Panc1 (cell line): ENCODE results near the gene C3orf22. TPM values are rescaled to one million over a fixed set of nuclear protein-coding genes. Genes with fewer than 3 reads are reported as not detected.

Experiments
- ATAC-seq: fragments of 200-7000 bp; cut with Tn5 transposase; 2 replicates; pipeline ENCODE4 v1.9.1; 2020; ENCODE audit warnings: mild to moderate bottlenecking, moderate library complexity
- BruUV-seq: library from RNA; stranded (reverse); fragments of 400-500 nt; replicated peaks from 2 replicates; lab custom pipeline; 2021; lab: Mats Ljungman, UMichigan
- CTCF ChIA-PET: fragments of 300-600 bp; sonication (Branson Sonifier 250); formaldehyde crosslinking; loops from one replicate; lab custom pipeline; 2022; ENCODE audit warnings: antibody characterized with exemption; lab: Charles Lee
- POLR2A ChIA-PET: fragments of 300-600 bp; sonication (Branson Sonifier 250); formaldehyde crosslinking; loops from one replicate; lab custom pipeline; 2022; ENCODE audit warnings: antibody characterized with exemption; lab: Charles Lee
- DNase-seq: peaks from one replicate; pipeline ENCODE4 v3.0.0-alpha.2; 2010; ENCODE audit warnings: low read depth, low spot score
- H3K27ac ChIP-seq: 2 replicates; pipeline ENCODE4 v1.5.1; 2011; ENCODE audit warnings: mild to moderate bottlenecking, low read length, inconsistent platforms
- H3K27me3 ChIP-seq: fragments of 200-500 bp; sonication (Bioruptor generic); 2 replicates; pipeline ENCODE4 v1.6.0; 2014; ENCODE audit warnings: low read length, inconsistent platforms; ENCODE audit not compliant: control insufficient read depth, insufficient read depth
- H3K36me3 ChIP-seq: fragments of 200-500 bp; sonication (Bioruptor generic); 2 replicates; pipeline ENCODE4 v1.5.1; 2014; ENCODE audit warnings: inconsistent platforms, mild to moderate bottlenecking, low read length, moderate library complexity; ENCODE audit not compliant: control insufficient read depth, insufficient read depth
- H3K4me1 ChIP-seq: 2 replicates; pipeline ENCODE4 v1.5.1; 2011; ENCODE audit warnings: inconsistent platforms, mild to moderate bottlenecking, low read length, moderate library complexity; ENCODE audit not compliant: control insufficient read depth, insufficient read depth
- H3K4me3 ChIP-seq, 2 experiments: 2 replicates each; pipeline ENCODE4 v1.5.1; 2011 to 2012; ENCODE audit warnings: low read depth in 2 of 2, low read length in 2 of 2, mild to moderate bottlenecking in 2 of 2, inconsistent platforms in 1 of 2, moderate library complexity in 1 of 2
- H3K9me3 ChIP-seq: fragments of 200-500 bp; sonication (Bioruptor generic); 2 replicates; pipeline ENCODE4 v1.5.1; 2014; ENCODE audit warnings: low read depth, mild to moderate bottlenecking, inconsistent platforms, low read length, moderate library complexity; ENCODE audit not compliant: control insufficient read depth, insufficient read depth
- POLR2AphosphoS5 ChIP-seq: IDR thresholded peaks from 2 replicates; pipeline ENCODE4 v1.6.1; 2012; ENCODE audit warnings: mild to moderate bottlenecking, low read depth, low read length, moderate library complexity
- SIN3A ChIP-seq: IDR thresholded peaks from 2 replicates; pipeline ENCODE4 v1.6.1; 2012; ENCODE audit warnings: low read depth, mild to moderate bottlenecking, low read length, moderate library complexity, borderline replicate concordance; ENCODE audit not compliant: insufficient read depth
- TCF7L2 ChIP-seq: IDR thresholded peaks from 2 replicates; pipeline ENCODE4 v1.6.1; 2011; ENCODE audit warnings: mild to moderate bottlenecking, low read depth, low read length, inconsistent platforms
- in situ Hi-C: cut with HindIII; loops from 2 replicates; pipeline ENCODE4 v1.10.0; 2016; ENCODE audit warnings: low sequenced_read_pairs, low pct_unique_long_range_greater_than_20kb
- intact Hi-C: fragments of 100-400 bp; cut with micrococcal nuclease; formaldehyde crosslinking; loops from one replicate; pipeline ENCODE4 v1.10.0; 2022; ENCODE audit not compliant: unreplicated experiment
- total RNA-seq: library from RNA; stranded (reverse); gene quantifications from one replicate; pipeline ENCODE4 v1.2.1, GENCODE V29; 2021; ENCODE audit not compliant: unreplicated experiment
- TF ChIP-seq, protein P1 (sequence below): fragments of 450-650 bp; IDR thresholded peaks from 2 replicates; pipeline ENCODE4 v1.5.1; 2017; ENCODE audit warnings: mild to moderate bottlenecking
- TF ChIP-seq, protein P2 (sequence below), 2 experiments: IDR thresholded peaks; 2 replicates each; pipeline ENCODE4 v1.6.1; 2011 to 2012; ENCODE audit warnings: low read depth in 2 of 2, control low read depth in 1 of 2, low read length in 1 of 2, mild to moderate bottlenecking in 1 of 2, moderate library complexity in 1 of 2; ENCODE audit not compliant: insufficient read depth in 1 of 2

Gene C3orf22
- total RNA-seq, 1 experiment from 2014 or later: not detected

DNA sequence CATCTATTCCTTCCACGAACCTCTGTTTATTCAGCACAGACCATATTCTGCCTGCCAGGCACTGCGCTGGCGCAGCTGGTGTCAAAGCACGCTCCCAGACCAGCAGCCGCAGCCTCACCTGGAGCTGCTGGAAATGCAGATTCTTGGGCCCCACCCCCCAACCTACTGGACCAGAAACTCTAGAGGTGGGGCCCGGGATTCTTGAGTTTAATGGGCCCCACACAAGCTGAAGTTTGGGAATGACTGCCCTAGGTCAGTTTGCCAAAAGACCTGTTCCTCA, 27.7 kb downstream of the C3orf22 start:
- BruUV-seq: no TSS peak
- CTCF ChIA-PET: no interaction called here
- in situ Hi-C loops: no loop called here

DNA sequence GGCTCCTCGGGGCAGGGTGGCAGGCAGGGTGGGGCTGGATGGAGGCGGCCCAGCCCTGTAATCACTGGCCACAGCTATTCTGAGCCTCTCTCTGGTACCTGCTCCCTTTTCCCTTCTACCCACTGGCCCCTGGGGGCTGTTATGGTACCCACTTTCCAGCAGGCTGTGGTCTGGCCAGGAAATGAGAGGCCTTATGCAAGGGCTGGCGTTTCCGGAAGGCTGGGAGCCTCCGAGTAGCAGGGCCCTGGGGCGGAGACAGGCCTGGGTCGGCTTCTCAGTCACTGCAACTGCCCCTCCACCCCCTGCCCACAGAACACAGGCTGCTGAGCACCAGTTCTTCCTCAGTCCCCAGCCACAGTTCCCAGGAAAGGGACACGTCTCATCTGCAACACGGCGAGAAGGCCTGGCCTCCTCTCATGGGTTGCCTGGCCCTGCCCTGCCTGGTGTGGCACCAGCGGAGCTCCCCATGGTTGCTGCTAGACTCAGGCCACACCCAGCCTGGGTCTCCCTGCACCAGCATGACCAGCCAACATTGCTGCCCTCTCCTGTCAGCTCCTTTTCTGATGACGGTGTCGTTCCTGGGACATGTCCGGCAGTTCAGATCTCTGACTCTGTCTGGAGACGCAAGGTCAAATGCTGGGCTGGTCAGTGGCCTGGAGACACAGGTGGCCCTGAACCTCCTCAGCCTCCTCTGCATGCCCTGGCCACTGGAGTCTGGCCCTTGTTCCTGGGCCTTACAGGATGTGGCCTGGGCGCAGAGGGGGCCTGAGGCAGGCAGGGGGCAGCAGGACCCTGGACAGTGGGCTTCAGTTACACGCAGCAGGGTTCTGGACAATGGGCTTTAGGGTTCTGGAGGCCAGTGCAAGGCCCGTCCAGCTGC, 28.3 kb downstream of the C3orf22 start:
- ChIA-PET POLR2A (no interaction called here), CTCF (no interaction called here)
- ATAC-seq (no peak), DNase-seq (no peak)
- Histone ChIP-seq H3K4me3 (no peak overlapping the region), H3K36me3 (no peaks in the 10 kb centered on the region), H3K27me3 (peaks cover 30% of the 10 kb centered on the region), H3K27ac (no peak overlapping the region), H3K4me1 (no peaks in the 10 kb centered on the region), H3K9me3 (no peaks in the 10 kb centered on the region)
- BruUV-seq: no TSS peak
- intact Hi-C loops: no loop called here
- in situ Hi-C loops: no loop called here
- no peak for TF ChIP-seq SIN3A
- TF ChIP-seq, protein P1, sequence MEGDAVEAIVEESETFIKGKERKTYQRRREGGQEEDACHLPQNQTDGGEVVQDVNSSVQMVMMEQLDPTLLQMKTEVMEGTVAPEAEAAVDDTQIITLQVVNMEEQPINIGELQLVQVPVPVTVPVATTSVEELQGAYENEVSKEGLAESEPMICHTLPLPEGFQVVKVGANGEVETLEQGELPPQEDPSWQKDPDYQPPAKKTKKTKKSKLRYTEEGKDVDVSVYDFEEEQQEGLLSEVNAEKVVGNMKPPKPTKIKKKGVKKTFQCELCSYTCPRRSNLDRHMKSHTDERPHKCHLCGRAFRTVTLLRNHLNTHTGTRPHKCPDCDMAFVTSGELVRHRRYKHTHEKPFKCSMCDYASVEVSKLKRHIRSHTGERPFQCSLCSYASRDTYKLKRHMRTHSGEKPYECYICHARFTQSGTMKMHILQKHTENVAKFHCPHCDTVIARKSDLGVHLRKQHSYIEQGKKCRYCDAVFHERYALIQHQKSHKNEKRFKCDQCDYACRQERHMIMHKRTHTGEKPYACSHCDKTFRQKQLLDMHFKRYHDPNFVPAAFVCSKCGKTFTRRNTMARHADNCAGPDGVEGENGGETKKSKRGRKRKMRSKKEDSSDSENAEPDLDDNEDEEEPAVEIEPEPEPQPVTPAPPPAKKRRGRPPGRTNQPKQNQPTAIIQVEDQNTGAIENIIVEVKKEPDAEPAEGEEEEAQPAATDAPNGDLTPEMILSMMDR: no peak
- no peak for TF ChIP-seq POLR2AphosphoS5
- no peak for TF ChIP-seq TCF7L2
- TF ChIP-seq, protein P2, sequence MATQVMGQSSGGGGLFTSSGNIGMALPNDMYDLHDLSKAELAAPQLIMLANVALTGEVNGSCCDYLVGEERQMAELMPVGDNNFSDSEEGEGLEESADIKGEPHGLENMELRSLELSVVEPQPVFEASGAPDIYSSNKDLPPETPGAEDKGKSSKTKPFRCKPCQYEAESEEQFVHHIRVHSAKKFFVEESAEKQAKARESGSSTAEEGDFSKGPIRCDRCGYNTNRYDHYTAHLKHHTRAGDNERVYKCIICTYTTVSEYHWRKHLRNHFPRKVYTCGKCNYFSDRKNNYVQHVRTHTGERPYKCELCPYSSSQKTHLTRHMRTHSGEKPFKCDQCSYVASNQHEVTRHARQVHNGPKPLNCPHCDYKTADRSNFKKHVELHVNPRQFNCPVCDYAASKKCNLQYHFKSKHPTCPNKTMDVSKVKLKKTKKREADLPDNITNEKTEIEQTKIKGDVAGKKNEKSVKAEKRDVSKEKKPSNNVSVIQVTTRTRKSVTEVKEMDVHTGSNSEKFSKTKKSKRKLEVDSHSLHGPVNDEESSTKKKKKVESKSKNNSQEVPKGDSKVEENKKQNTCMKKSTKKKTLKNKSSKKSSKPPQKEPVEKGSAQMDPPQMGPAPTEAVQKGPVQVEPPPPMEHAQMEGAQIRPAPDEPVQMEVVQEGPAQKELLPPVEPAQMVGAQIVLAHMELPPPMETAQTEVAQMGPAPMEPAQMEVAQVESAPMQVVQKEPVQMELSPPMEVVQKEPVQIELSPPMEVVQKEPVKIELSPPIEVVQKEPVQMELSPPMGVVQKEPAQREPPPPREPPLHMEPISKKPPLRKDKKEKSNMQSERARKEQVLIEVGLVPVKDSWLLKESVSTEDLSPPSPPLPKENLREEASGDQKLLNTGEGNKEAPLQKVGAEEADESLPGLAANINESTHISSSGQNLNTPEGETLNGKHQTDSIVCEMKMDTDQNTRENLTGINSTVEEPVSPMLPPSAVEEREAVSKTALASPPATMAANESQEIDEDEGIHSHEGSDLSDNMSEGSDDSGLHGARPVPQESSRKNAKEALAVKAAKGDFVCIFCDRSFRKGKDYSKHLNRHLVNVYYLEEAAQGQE (IDR thresholded peaks at IDR 0.05; ENCODE audit: insufficient read depth in 1 of 2, low read depth in 2 of 2, low read length in 1 of 2): no peak

More for the DNA sequence above, 27.7 kb downstream of the C3orf22 start:
- H3K27me3 ChIP-seq: peaks cover 30% of the 10 kb centered on the region
- intact Hi-C loops: no loop called here
- no peaks in the 10 kb centered on the region for H3K4me1 ChIP-seq
- H3K9me3 ChIP-seq: no peaks in the 10 kb centered on the region
- POLR2A ChIA-PET: no interaction called here
- H3K27ac ChIP-seq: no peak overlapping the region
- TF ChIP-seq TCF7L2 (no peak), POLR2AphosphoS5 (no peak)
- TF ChIP-seq, protein P1: no peak
- TF ChIP-seq, protein P2 (IDR thresholded peaks at IDR 0.05; ENCODE audit: insufficient read depth in 1 of 2, low read depth in 2 of 2, low read length in 1 of 2): no peak
- ATAC-seq (no peak), DNase-seq (no peak)
- no peak overlapping the region for H3K4me3 ChIP-seq
- H3K36me3 ChIP-seq: no peaks in the 10 kb centered on the region
